MCF 10A (cell line): Measurements from ENCODE around the gene DNAJC27. TPM values are rescaled to one million over a fixed set of nuclear protein-coding genes. Genes with fewer than 3 reads are reported as not detected.

Experiments
- BruUV-seq: library from RNA; stranded (reverse); fragments of 400-500 nt; replicated peaks from 2 replicates; lab custom pipeline; 2021; lab: Mats Ljungman, UMichigan
- CTCF ChIA-PET: fragments of 300-600 bp; sonication (Branson Sonifier 250); formaldehyde crosslinking; extraction: SDS; loops from one replicate; lab custom pipeline; 2021; ENCODE audit warnings: antibody characterized with exemption, inconsistent platforms; lab: Yijun Ruan, JAX
- POLR2A ChIA-PET: fragments of 300-600, 350-650 bp; sonication (Branson Sonifier 250); formaldehyde crosslinking; extraction: SDS; loops from one replicate; lab custom pipeline; 2020; ENCODE audit warnings: antibody characterized with exemption, inconsistent platforms; lab: Yijun Ruan, JAX
- DNase-seq: peaks from one replicate; pipeline ENCODE4 v3.0.0-alpha.2; 2018; ENCODE audit not compliant: unreplicated experiment
- H3K27ac Mint-ChIP-seq: one replicate; pipeline ENCODE4 v1.8.0; 2022; ENCODE audit warnings: mild to moderate bottlenecking, low read depth, mixed read lengths; ENCODE audit not compliant: unreplicated experiment
- H3K27me3 Mint-ChIP-seq: one replicate; pipeline ENCODE4 v1.8.0; 2022; ENCODE audit warnings: mixed read lengths; ENCODE audit not compliant: insufficient read depth, unreplicated experiment
- H3K36me3 Mint-ChIP-seq: one replicate; pipeline ENCODE4 v1.8.0; 2022; ENCODE audit warnings: mild to moderate bottlenecking, moderate library complexity, mixed read lengths; ENCODE audit not compliant: insufficient read depth, unreplicated experiment
- H3K4me1 Mint-ChIP-seq: one replicate; pipeline ENCODE4 v1.8.0; 2022; ENCODE audit warnings: mixed read lengths; ENCODE audit not compliant: insufficient read depth, unreplicated experiment
- H3K4me3 Mint-ChIP-seq: one replicate; pipeline ENCODE4 v1.8.0; 2022; ENCODE audit warnings: mild to moderate bottlenecking, moderate library complexity, mixed read lengths; ENCODE audit not compliant: unreplicated experiment
- H3K9me3 Mint-ChIP-seq: one replicate; pipeline ENCODE4 v1.8.0; 2022; ENCODE audit warnings: mixed read lengths; ENCODE audit not compliant: unreplicated experiment
- intact Hi-C: fragments of 100-400 bp; cut with micrococcal nuclease; formaldehyde crosslinking; loops from 2 replicates; pipeline ENCODE4 v1.14.1; 2022
- total RNA-seq: library from RNA; stranded (reverse); gene quantifications from 2 replicates; pipeline ENCODE4 v1.2.3, GENCODE V29; 2022
- TF ChIP-seq, protein P1 (sequence below): fragments of 200-600 bp; IDR thresholded peaks from one replicate; pipeline ENCODE4 v1.8.0; 2022; ENCODE audit warnings: antibody characterized with exemption, mild to moderate bottlenecking; ENCODE audit not compliant: unreplicated experiment

DNAJC27 gene
- total RNA-seq, 1 experiment from 2014 or later, result 7.1 TPM

DNA sequence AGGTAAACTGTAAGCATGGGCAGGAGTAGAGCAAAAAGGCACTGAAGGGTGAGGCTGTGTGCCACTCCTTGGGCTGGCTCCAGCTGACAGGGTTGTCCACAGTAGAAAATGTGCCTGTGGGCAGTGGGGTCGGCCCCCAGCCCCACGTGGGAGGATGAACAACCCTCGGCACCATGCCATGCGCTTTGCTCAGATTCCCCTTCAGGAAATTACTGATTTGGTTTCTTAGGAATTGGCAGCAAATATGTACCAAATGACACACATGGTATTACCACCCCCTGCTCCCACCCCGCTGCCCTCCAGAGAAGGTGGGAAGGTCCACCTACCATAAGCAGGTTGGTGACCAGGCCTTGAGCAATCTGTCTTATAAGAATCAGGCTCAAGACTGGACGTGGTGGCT lies 65.3 kb downstream of the DNAJC27 start:
- POLR2A ChIA-PET, result no interaction called here

DNA sequence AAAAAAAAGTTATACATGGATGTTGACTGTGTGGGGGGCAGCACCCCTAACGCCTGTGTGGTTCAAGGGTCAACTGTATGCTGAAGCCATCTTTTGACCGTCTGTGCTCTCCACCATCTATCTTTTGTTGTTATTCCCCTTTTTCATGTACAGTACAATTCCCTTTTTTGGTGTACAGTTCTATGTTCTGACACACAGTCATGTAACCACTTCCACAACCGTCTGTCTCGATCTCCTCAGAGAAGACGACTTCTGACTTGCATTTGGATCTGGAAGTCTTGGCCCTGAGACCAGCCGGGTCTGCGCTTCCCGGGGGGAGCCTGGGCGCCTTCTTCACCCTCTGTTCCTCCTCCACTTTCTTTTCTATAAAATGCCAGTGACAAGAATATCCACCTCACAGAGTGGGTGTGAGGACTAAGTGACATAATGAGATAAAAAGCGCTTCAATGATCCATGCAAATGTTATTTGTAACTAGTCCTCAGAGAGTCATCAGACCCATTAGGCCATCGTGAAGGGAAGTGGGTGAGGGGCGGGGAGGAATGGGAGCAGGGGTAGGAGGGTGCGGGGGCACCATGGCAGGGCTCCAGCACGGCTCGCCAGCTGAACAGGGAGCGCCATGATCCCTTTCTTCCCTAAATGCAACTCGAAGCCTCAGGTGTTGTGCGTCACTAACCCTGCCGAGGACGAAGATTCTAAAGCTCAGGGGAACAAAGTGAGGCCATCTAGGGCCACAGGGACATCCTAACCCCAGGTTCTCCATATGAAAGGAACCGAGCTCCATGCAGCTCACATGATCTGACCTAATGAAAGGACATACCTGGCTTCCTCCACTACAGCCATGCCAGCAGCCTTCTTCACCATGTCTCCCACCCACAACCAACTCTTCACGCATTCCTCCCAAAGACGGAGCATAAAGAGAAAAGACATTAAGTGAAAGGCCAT lies 68.3 kb downstream of the DNAJC27 start:
- CTCF ChIA-PET, result no interaction called here
- H3K4me3 Mint-ChIP-seq, result no peak overlapping the region
- no peaks in the 10 kb centered on the region for H3K27me3 Mint-ChIP-seq
- DNase-seq, result no peak
- H3K27ac Mint-ChIP-seq, result peak overlapping the region; percentile 81
- H3K36me3 Mint-ChIP-seq, result peaks cover 18% of the 10 kb centered on the region
- H3K4me1 Mint-ChIP-seq, result peaks cover 6% of the 10 kb centered on the region
- intact Hi-C loops, result no loop called here
- no TSS peak for BruUV-seq
- H3K9me3 Mint-ChIP-seq, result peaks cover under 1% of the 10 kb centered on the region
- POLR2A ChIA-PET, result no interaction called here
- TF ChIP-seq, protein P1, sequence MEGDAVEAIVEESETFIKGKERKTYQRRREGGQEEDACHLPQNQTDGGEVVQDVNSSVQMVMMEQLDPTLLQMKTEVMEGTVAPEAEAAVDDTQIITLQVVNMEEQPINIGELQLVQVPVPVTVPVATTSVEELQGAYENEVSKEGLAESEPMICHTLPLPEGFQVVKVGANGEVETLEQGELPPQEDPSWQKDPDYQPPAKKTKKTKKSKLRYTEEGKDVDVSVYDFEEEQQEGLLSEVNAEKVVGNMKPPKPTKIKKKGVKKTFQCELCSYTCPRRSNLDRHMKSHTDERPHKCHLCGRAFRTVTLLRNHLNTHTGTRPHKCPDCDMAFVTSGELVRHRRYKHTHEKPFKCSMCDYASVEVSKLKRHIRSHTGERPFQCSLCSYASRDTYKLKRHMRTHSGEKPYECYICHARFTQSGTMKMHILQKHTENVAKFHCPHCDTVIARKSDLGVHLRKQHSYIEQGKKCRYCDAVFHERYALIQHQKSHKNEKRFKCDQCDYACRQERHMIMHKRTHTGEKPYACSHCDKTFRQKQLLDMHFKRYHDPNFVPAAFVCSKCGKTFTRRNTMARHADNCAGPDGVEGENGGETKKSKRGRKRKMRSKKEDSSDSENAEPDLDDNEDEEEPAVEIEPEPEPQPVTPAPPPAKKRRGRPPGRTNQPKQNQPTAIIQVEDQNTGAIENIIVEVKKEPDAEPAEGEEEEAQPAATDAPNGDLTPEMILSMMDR, result no peak

More for the DNA sequence above, 65.3 kb downstream of the DNAJC27 start:
- no peak for DNase-seq
- intact Hi-C loops, result no loop called here
- Mint-ChIP-seq H3K27me3 (no peaks in the 10 kb centered on the region), H3K27ac (no peak overlapping the region), H3K36me3 (peaks cover 29% of the 10 kb centered on the region), H3K4me1 (peaks cover 11% of the 10 kb centered on the region), H3K4me3 (no peak overlapping the region), H3K9me3 (no peaks in the 10 kb centered on the region)
- BruUV-seq, result no TSS peak
- TF ChIP-seq, protein P1, result no peak
- CTCF ChIA-PET, result no interaction called here

DNA sequence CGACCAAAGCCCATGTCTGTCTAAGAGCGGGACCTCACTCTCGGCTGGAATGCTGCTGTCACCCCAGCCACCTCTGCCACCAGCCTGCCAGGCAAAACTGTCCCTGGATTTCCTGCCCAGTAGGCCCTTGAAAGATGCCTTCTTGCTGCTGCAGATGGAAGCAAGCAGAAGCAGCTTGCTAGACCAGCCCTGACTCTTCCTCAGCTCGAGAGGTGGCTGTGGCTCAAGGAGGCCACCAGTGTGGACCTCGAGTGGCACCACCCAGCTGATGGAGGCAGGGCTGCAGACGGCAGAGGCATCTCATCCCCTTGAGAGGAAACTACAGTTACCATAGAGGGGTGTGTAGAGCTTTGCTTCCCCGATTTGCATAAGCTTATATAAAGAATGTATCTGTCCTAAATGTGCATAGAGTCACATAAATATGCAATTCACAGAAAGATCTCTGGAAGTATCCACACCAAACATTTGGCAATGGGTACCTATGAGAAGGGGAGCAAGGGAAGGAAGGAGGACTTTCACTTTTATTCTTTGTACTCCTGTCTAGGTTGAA lies 72.3 kb downstream of the DNAJC27 start:
- Mint-ChIP-seq H3K9me3 (peaks cover 40% of the 10 kb centered on the region), H3K4me3 (no peak overlapping the region), H3K4me1 (no peaks in the 10 kb centered on the region), H3K27ac (no peak overlapping the region), H3K27me3 (no peaks in the 10 kb centered on the region), H3K36me3 (peaks cover 33% of the 10 kb centered on the region)
- no TSS peak for BruUV-seq
- POLR2A ChIA-PET, result no interaction called here
- intact Hi-C loops, result no loop called here
- TF ChIP-seq, protein P1, result no peak
- no peak for DNase-seq
- CTCF ChIA-PET, result no interaction called here
